SK-N-SH treated with all-trans-retinoic acid at 6 μM for 48 hours (cell line): ENCODE results near the gene EPHA6.

ENCODE experiments used
- ATAC-seq: fragments of 200-7000 bp; cut with Tn5 transposase; 3 replicates; pipeline ENCODE4 v1.9.1; 2020; ENCODE audit warnings: mild to moderate bottlenecking, moderate library complexity
- BACH2 ChIP-seq: fragments of 250-450 bp; sonication (Bioruptor Pico); IDR thresholded peaks from 2 replicates; pipeline ENCODE4 v1.9.0; 2021; ENCODE audit warnings: mild to moderate bottlenecking, borderline replicate concordance
- CSDC2 ChIP-seq: fragments of 250-450 bp; sonication (Bioruptor Pico); IDR thresholded peaks from 2 replicates; pipeline ENCODE4 v1.5.0; 2020; ENCODE audit warnings: mild to moderate bottlenecking, moderate library complexity
- ESRRG ChIP-seq: fragments of 250-450 bp; sonication (Bioruptor Pico); IDR thresholded peaks from 2 replicates; pipeline ENCODE4 v1.6.1; 2021; ENCODE audit warnings: mild to moderate bottlenecking
- GLIS3 ChIP-seq: fragments of 250-450 bp; sonication (Bioruptor Pico); IDR thresholded peaks from 2 replicates; pipeline ENCODE4 v1.5.0; 2020; ENCODE audit warnings: mild to moderate bottlenecking, moderate library complexity
- ISL1 ChIP-seq: fragments of 250-450 bp; sonication (Bioruptor Pico); IDR thresholded peaks from 2 replicates; pipeline ENCODE4 v2.1.2; 2022; ENCODE audit warnings: mild to moderate bottlenecking, moderate library complexity
- PATZ1 ChIP-seq: fragments of 250-450 bp; sonication (Bioruptor Pico); IDR thresholded peaks from 2 replicates; pipeline ENCODE4 v1.8.0; 2020; ENCODE audit warnings: mild to moderate bottlenecking, moderate library complexity, borderline replicate concordance
- PPARA ChIP-seq: fragments of 250-450 bp; sonication (Bioruptor Pico); IDR thresholded peaks from 2 replicates; pipeline ENCODE4 v1.5.0; 2020; ENCODE audit warnings: mild to moderate bottlenecking, borderline replicate concordance
- RARB ChIP-seq: fragments of 250-450 bp; sonication (Bioruptor Pico); IDR thresholded peaks from 2 replicates; pipeline ENCODE4 v1.8.0; 2021; ENCODE audit warnings: mild to moderate bottlenecking, moderate library complexity
- SNAI2 ChIP-seq: fragments of 250-450 bp; sonication (Bioruptor Pico); IDR thresholded peaks from 2 replicates; pipeline ENCODE4 v1.5.0; 2020; ENCODE audit warnings: mild to moderate bottlenecking, moderate library complexity
- TOX ChIP-seq: fragments of 250-450 bp; sonication (Bioruptor Pico); IDR thresholded peaks from 2 replicates; pipeline ENCODE4 v1.8.0; 2021; ENCODE audit warnings: mild to moderate bottlenecking, moderate library complexity, borderline replicate concordance
- ZC3H10 ChIP-seq: fragments of 250-450 bp; sonication (Bioruptor Pico); IDR thresholded peaks from 2 replicates; pipeline ENCODE4 v1.5.1; 2021; ENCODE audit warnings: mild to moderate bottlenecking, moderate library complexity
- ZFP30 ChIP-seq: fragments of 450-650 bp; formaldehyde crosslinking; IDR thresholded peaks from 2 replicates; pipeline ENCODE4 v1.5.0; 2022; ENCODE audit warnings: mild to moderate bottlenecking, moderate library complexity
- ZNF565 ChIP-seq: fragments of 450-650 bp; formaldehyde crosslinking; conservative IDR thresholded peaks from 2 replicates; pipeline ENCODE4 v1.5.0; 2020; ENCODE audit warnings: low read depth, mild to moderate bottlenecking, moderate library complexity
- ZNF70 ChIP-seq: fragments of 450-650 bp; formaldehyde crosslinking; IDR thresholded peaks from 2 replicates; pipeline ENCODE4 v1.5.0; 2020; ENCODE audit warnings: mild to moderate bottlenecking, moderate library complexity
- ZNF8 ChIP-seq: fragments of 450-650 bp; formaldehyde crosslinking; IDR thresholded peaks from 2 replicates; pipeline ENCODE4 v1.5.0; 2020; ENCODE audit warnings: mild to moderate bottlenecking, moderate library complexity
- TF ChIP-seq, protein P1 (sequence below): fragments of 250-450 bp; sonication (Bioruptor Pico); IDR thresholded peaks from 2 replicates; pipeline ENCODE4 v1.5.1; 2021; ENCODE audit warnings: mild to moderate bottlenecking, moderate library complexity
- TF ChIP-seq, protein P2 (sequence below): fragments of 250-450 bp; sonication (Bioruptor Pico); IDR thresholded peaks from 2 replicates; pipeline ENCODE4 v1.5.1; 2020; ENCODE audit warnings: low read depth, mild to moderate bottlenecking, moderate library complexity
- TF ChIP-seq, protein P3 (sequence below): fragments of 250-450 bp; sonication (Bioruptor Pico); IDR thresholded peaks from 2 replicates; pipeline ENCODE4 v1.8.0; 2021; ENCODE audit warnings: low read depth, mild to moderate bottlenecking, moderate library complexity, borderline replicate concordance
- TF ChIP-seq, protein P4 (sequence below): fragments of 250-450 bp; sonication (Bioruptor Pico); IDR thresholded peaks from 2 replicates; pipeline ENCODE4 v1.5.0; 2020; ENCODE audit warnings: mild to moderate bottlenecking, moderate library complexity

Gene EPHA6

GRCh38 chr3:97001611-97002010 is 187.2 kb downstream of the EPHA6 start:
- no peak for ATAC-seq
- TF ChIP-seq SNAI2 (CRISPR knock-in tag) (no peak), TOX (CRISPR knock-in tag) (no peak), PPARA (no peak), ZNF565 (CRISPR knock-in tag) (no peak), ZFP30 (CRISPR knock-in tag) (no peak), ZNF70 (CRISPR knock-in tag) (no peak), ISL1 (CRISPR knock-in tag) (no peak), GLIS3 (CRISPR knock-in tag) (no peak), PATZ1 (CRISPR knock-in tag) (no peak), RARB (CRISPR knock-in tag) (no peak)
- TF ChIP-seq, protein P1, sequence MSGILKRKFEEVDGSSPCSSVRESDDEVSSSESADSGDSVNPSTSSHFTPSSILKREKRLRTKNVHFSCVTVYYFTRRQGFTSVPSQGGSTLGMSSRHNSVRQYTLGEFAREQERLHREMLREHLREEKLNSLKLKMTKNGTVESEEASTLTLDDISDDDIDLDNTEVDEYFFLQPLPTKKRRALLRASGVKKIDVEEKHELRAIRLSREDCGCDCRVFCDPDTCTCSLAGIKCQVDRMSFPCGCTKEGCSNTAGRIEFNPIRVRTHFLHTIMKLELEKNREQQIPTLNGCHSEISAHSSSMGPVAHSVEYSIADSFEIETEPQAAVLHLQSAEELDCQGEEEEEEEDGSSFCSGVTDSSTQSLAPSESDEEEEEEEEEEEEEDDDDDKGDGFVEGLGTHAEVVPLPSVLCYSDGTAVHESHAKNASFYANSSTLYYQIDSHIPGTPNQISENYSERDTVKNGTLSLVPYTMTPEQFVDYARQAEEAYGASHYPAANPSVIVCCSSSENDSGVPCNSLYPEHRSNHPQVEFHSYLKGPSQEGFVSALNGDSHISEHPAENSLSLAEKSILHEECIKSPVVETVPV (CRISPR knock-in tag) = no peak
- TF ChIP-seq, protein P2, sequence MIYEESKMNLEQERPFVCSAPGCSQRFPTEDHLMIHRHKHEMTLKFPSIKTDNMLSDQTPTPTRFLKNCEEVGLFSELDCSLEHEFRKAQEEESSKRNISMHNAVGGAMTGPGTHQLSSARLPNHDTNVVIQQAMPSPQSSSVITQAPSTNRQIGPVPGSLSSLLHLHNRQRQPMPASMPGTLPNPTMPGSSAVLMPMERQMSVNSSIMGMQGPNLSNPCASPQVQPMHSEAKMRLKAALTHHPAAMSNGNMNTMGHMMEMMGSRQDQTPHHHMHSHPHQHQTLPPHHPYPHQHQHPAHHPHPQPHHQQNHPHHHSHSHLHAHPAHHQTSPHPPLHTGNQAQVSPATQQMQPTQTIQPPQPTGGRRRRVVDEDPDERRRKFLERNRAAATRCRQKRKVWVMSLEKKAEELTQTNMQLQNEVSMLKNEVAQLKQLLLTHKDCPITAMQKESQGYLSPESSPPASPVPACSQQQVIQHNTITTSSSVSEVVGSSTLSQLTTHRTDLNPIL (CRISPR knock-in tag) = no peak
- TF ChIP-seq, protein P3, sequence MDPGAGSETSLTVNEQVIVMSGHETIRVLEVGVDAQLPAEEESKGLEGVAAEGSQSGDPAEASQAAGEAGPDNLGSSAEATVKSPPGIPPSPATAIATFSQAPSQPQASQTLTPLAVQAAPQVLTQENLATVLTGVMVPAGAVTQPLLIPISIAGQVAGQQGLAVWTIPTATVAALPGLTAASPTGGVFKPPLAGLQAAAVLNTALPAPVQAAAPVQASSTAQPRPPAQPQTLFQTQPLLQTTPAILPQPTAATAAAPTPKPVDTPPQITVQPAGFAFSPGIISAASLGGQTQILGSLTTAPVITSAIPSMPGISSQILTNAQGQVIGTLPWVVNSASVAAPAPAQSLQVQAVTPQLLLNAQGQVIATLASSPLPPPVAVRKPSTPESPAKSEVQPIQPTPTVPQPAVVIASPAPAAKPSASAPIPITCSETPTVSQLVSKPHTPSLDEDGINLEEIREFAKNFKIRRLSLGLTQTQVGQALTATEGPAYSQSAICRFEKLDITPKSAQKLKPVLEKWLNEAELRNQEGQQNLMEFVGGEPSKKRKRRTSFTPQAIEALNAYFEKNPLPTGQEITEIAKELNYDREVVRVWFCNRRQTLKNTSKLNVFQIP (CRISPR knock-in tag) = no peak

DNA sequence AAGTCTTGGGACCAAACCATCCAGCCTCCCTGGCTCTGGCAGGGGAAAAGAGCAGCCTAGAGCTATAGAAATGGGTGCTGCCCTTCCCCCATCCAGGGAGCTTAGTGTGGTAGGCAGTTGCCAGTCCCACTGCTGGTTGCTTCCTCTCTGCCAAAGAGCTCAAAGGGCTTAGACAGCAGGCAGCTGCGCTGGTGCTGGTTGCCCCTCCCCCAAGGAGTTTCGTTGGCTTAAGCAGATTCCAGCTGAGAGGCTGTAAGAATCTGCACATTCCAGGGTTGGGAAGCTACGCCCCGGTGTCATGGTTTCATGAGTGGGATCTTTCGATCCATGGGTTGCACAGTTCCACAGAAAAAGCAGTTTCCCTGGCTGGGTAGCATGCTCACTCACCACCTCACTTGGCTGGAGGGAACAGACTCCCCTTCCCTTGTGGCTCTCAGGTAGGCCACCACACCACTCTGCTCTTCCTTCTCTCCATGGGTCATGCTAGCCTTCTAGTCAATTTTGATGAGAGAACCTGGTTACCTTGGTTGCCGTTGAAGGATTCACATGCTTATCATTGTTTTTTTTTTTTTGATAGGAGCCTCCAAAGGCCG is 195.1 kb downstream of the EPHA6 start:
- no peak for ATAC-seq
- TF ChIP-seq BACH2 (CRISPR knock-in tag) (no peak), ZFP30 (CRISPR knock-in tag) (no peak), SNAI2 (CRISPR knock-in tag) (no peak), ZC3H10 (no peak), CSDC2 (CRISPR knock-in tag) (no peak), GLIS3 (CRISPR knock-in tag) (no peak), ZNF70 (CRISPR knock-in tag) (no peak), ESRRG (CRISPR knock-in tag) (no peak), ZNF8 (CRISPR knock-in tag) (no peak), RARB (CRISPR knock-in tag) (no peak), PPARA (no peak)
- TF ChIP-seq, protein P4, sequence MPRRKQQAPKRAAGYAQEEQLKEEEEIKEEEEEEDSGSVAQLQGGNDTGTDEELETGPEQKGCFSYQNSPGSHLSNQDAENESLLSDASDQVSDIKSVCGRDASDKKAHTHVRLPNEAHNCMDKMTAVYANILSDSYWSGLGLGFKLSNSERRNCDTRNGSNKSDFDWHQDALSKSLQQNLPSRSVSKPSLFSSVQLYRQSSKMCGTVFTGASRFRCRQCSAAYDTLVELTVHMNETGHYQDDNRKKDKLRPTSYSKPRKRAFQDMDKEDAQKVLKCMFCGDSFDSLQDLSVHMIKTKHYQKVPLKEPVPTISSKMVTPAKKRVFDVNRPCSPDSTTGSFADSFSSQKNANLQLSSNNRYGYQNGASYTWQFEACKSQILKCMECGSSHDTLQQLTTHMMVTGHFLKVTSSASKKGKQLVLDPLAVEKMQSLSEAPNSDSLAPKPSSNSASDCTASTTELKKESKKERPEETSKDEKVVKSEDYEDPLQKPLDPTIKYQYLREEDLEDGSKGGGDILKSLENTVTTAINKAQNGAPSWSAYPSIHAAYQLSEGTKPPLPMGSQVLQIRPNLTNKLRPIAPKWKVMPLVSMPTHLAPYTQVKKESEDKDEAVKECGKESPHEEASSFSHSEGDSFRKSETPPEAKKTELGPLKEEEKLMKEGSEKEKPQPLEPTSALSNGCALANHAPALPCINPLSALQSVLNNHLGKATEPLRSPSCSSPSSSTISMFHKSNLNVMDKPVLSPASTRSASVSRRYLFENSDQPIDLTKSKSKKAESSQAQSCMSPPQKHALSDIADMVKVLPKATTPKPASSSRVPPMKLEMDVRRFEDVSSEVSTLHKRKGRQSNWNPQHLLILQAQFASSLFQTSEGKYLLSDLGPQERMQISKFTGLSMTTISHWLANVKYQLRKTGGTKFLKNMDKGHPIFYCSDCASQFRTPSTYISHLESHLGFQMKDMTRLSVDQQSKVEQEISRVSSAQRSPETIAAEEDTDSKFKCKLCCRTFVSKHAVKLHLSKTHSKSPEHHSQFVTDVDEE (CRISPR knock-in tag) = no peak
- TF ChIP-seq, protein P1 (CRISPR knock-in tag) = no peak
- TF ChIP-seq, protein P3 (CRISPR knock-in tag) = no peak
- TF ChIP-seq, protein P2 (CRISPR knock-in tag) = no peak
